Measurements from ENCODE around the gene IMPG1. TPM values are rescaled to one million over a fixed set of nuclear protein-coding genes. Genes with fewer than 3 reads are reported as not detected.

The IMPG1 gene
- total RNA-seq, 1 donor from 2014 or later: not detected

DNA sequence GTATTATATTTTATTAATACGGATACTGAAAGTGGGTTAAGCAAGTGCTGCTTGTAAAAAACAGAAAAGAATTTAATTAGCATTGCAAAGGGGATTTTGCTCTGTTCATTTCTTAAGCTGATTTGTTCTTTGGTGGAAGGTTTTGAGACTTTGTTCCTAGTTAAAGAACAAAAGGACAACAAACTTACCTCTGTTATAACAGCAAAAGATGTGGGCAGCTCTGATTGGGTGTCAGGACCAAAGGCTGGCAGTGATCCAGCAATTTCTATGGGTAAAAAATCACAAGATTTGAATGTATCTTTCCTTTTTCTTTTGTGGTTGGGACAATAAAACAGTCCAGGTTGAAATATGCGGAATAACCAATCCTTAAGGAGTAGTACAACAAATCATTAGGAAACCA lies 68.8 kb downstream of the IMPG1 start:
- H3K27me3 Mint-ChIP-seq (ENCODE audit: insufficient read depth, low read depth): no peaks in the 10 kb centered on the region
- no peaks in the 10 kb centered on the region for H3K36me3 Mint-ChIP-seq
- H3K4me3 Mint-ChIP-seq: no peak overlapping the region

DNA sequence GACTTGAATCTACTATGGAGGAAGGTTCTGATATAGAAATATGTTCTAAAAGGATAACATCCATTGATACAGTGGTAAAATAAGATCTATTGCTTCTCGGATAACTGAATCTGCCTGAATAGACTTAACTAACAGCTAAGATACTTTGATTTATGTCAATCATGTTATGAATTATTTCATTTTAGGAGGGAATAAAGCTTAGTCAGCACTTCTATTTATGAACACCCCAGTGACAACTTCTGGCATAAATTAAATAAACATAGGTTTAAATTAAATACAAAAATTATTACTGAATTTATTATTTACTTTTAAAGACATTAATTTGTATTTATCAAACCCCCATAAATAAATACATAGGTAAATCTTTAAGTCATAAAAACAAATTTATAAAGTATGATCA lies 69.3 kb downstream of the IMPG1 start:
- no peak for TF ChIP-seq EZH2 (IDR thresholded peaks at IDR 0.05)
- TF ChIP-seq, protein P1, sequence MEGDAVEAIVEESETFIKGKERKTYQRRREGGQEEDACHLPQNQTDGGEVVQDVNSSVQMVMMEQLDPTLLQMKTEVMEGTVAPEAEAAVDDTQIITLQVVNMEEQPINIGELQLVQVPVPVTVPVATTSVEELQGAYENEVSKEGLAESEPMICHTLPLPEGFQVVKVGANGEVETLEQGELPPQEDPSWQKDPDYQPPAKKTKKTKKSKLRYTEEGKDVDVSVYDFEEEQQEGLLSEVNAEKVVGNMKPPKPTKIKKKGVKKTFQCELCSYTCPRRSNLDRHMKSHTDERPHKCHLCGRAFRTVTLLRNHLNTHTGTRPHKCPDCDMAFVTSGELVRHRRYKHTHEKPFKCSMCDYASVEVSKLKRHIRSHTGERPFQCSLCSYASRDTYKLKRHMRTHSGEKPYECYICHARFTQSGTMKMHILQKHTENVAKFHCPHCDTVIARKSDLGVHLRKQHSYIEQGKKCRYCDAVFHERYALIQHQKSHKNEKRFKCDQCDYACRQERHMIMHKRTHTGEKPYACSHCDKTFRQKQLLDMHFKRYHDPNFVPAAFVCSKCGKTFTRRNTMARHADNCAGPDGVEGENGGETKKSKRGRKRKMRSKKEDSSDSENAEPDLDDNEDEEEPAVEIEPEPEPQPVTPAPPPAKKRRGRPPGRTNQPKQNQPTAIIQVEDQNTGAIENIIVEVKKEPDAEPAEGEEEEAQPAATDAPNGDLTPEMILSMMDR (IDR thresholded peaks at IDR 0.05): no peak
- no peak for TF ChIP-seq EZH2phosphoT487 (IDR thresholded peaks at IDR 0.05)
- no peak overlapping the region for H3K9ac ChIP-seq
- H3K27me3 Mint-ChIP-seq (ENCODE audit: insufficient read depth, low read depth): no peaks in the 10 kb centered on the region

More for the DNA sequence above, 68.8 kb downstream of the IMPG1 start:
- Histone ChIP-seq H3K4me2 (peak overlapping the region; percentile 24), H3K9me3 (ENCODE audit: low read depth) (no peaks in the 10 kb centered on the region), H3K36me3 (no peaks in the 10 kb centered on the region), H3F3A (ENCODE audit: low read depth) (no peaks in the 10 kb centered on the region), H3K4me3 (no peak overlapping the region), H2AFZ (replicated peaks) (no peak overlapping the region), H3K79me2 (ENCODE audit: low read depth) (no peaks in the 10 kb centered on the region), H4K20me1 (ENCODE audit: low read depth) (no peaks in the 10 kb centered on the region), H3K27ac (no peak overlapping the region), H3K9ac (no peak overlapping the region), H3K4me1 (peaks cover 38% of the 10 kb centered on the region), H3K27me3 (no peaks in the 10 kb centered on the region)
- Mint-ChIP-seq H3K27ac (no peak overlapping the region), H3K4me1 (peaks cover 4% of the 10 kb centered on the region), H3K9me3 (no peaks in the 10 kb centered on the region)
- peak; percentile 9 for DNase-seq (ENCODE audit: low spot score)
- TF ChIP-seq EZH2phosphoT487 (IDR thresholded peaks at IDR 0.05): no peak

DNA sequence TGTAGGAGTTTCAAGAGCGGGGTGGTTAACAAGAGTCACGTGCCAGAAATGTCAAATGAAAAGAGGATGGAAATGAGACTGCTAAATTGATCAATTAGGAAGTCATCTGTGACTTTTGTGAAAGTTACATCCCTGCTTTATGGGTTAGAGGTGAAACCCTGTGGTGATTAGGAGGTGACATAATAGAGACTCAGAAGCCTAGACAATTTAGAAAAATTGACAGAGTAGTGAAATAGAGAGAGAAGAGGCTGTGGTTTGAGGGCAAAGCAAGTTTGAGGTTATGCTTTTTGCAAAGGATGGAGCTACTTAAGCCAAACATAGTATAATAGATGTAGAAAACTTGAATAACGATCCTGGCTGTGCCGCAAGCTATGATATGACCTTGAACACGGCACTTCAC lies 71.8 kb downstream of the IMPG1 start:
- H3K9me3 ChIP-seq (ENCODE audit: low read depth): no peaks in the 10 kb centered on the region
- no peak overlapping the region for H3K9ac ChIP-seq
- no peak overlapping the region for H2AFZ ChIP-seq (replicated peaks)
- Mint-ChIP-seq H3K36me3 (no peaks in the 10 kb centered on the region), H3K4me1 (peaks cover 4% of the 10 kb centered on the region), H3K27me3 (ENCODE audit: insufficient read depth, low read depth) (no peaks in the 10 kb centered on the region), H3K4me3 (no peak overlapping the region), H3K27ac (no peak overlapping the region), H3K9me3 (no peaks in the 10 kb centered on the region)
- H3K4me3 ChIP-seq: no peak overlapping the region
- no peaks in the 10 kb centered on the region for H3K27me3 ChIP-seq
- H3K79me2 ChIP-seq (ENCODE audit: low read depth): no peaks in the 10 kb centered on the region
- no peaks in the 10 kb centered on the region for H3K36me3 ChIP-seq
- no peak overlapping the region for H3K4me2 ChIP-seq
- H3F3A ChIP-seq (ENCODE audit: low read depth): no peaks in the 10 kb centered on the region
- DNase-seq (ENCODE audit: low spot score): no peak
- no peak overlapping the region for H3K27ac ChIP-seq
- H4K20me1 ChIP-seq (ENCODE audit: low read depth): no peaks in the 10 kb centered on the region
- H3K4me1 ChIP-seq: peaks cover 35% of the 10 kb centered on the region
- TF ChIP-seq, protein P1 (IDR thresholded peaks at IDR 0.05): no peak
- TF ChIP-seq EZH2phosphoT487 (IDR thresholded peaks at IDR 0.05): no peak
- no peak for TF ChIP-seq EZH2 (IDR thresholded peaks at IDR 0.05)

More for the DNA sequence above, 69.3 kb downstream of the IMPG1 start:
- Mint-ChIP-seq H3K36me3 (no peaks in the 10 kb centered on the region), H3K4me3 (no peak overlapping the region), H3K9me3 (no peaks in the 10 kb centered on the region), H3K27ac (no peak overlapping the region), H3K4me1 (peaks cover 4% of the 10 kb centered on the region)
- no peak overlapping the region for H3K4me2 ChIP-seq
- peaks cover 37% of the 10 kb centered on the region for H3K4me1 ChIP-seq
- H3K27ac ChIP-seq: no peak overlapping the region
- no peak for DNase-seq (ENCODE audit: low spot score)
- H3K9me3 ChIP-seq (ENCODE audit: low read depth): no peaks in the 10 kb centered on the region
- no peaks in the 10 kb centered on the region for H3K27me3 ChIP-seq
- no peak overlapping the region for H3K4me3 ChIP-seq
- H3F3A ChIP-seq (ENCODE audit: low read depth): no peaks in the 10 kb centered on the region
- H3K36me3 ChIP-seq: no peaks in the 10 kb centered on the region
- H3K79me2 ChIP-seq (ENCODE audit: low read depth): no peaks in the 10 kb centered on the region
- no peaks in the 10 kb centered on the region for H4K20me1 ChIP-seq (ENCODE audit: low read depth)
- H2AFZ ChIP-seq (replicated peaks): no peak overlapping the region

DNA sequence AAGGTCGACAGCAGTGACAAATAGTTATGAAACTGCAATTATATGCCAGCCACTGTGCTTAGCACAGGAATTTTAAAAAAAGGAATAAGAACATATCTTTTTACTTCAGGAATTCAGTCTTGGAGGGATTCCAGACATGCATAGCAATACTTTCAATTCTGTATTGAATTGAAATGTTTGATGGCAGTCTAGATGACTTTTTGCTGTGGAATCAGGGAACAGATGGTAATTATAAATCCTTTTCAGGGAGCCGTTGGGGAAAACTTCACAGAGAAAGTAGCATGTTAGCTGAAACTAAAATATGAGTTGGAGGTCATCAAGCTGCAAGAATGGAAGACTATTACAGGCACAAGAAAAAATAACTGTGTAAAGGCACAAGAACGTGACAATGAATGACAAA lies 74.8 kb downstream of the IMPG1 start:
- H3K4me1 Mint-ChIP-seq: peaks cover 9% of the 10 kb centered on the region
- Histone ChIP-seq H3K4me3 (no peak overlapping the region), H3K27me3 (no peaks in the 10 kb centered on the region), H2AFZ (replicated peaks) (no peak overlapping the region), H4K20me1 (ENCODE audit: low read depth) (no peaks in the 10 kb centered on the region), H3K27ac (no peak overlapping the region), H3K9me3 (ENCODE audit: low read depth) (no peaks in the 10 kb centered on the region), H3K4me1 (peaks cover 42% of the 10 kb centered on the region), H3K79me2 (ENCODE audit: low read depth) (no peaks in the 10 kb centered on the region), H3F3A (ENCODE audit: low read depth) (peaks cover 19% of the 10 kb centered on the region), H3K36me3 (no peaks in the 10 kb centered on the region), H3K9ac (no peak overlapping the region), H3K4me2 (no peak overlapping the region)
- no peaks in the 10 kb centered on the region for H3K27me3 Mint-ChIP-seq (ENCODE audit: insufficient read depth, low read depth)
- no peak overlapping the region for H3K4me3 Mint-ChIP-seq
- H3K9me3 Mint-ChIP-seq: no peaks in the 10 kb centered on the region
- no peak for DNase-seq (ENCODE audit: low spot score)
- no peaks in the 10 kb centered on the region for H3K36me3 Mint-ChIP-seq
- no peak for TF ChIP-seq EZH2 (IDR thresholded peaks at IDR 0.05)
- no peak for TF ChIP-seq EZH2phosphoT487 (IDR thresholded peaks at IDR 0.05)
- TF ChIP-seq, protein P1 (IDR thresholded peaks at IDR 0.05): no peak
- no peak overlapping the region for H3K27ac Mint-ChIP-seq
